Coronary artery (tissue), 2 donors: Measurements from ENCODE around the gene SH2D3C.
A peak's percentile ranks its signal among the peaks of the same experiment; 100 is the strongest.

Source experiments
- DNase-seq: peaks from one replicate; pipeline ENCODE4 v3.0.0-alpha.2; 2017; ENCODE audit warnings: low spot score
- H3K27ac ChIP-seq, 2 donors: fragments of 200-600 bp; sonication (generic); one replicate each; pipeline ENCODE4 v1.5.1; 2016 to 2019
- H3K4me3 ChIP-seq: fragments of 200-600 bp; sonication (generic); 2 replicates; pipeline ENCODE4 v1.5.1; 2016; ENCODE audit warnings: mild to moderate bottlenecking, moderate library complexity
- TF ChIP-seq, protein P1 (sequence below): fragments of 200-600 bp; sonication (generic); IDR thresholded peaks from one replicate; pipeline ENCODE4 v1.5.1; 2019; ENCODE audit warnings: antibody characterized with exemption

SH2D3C gene

DNA sequence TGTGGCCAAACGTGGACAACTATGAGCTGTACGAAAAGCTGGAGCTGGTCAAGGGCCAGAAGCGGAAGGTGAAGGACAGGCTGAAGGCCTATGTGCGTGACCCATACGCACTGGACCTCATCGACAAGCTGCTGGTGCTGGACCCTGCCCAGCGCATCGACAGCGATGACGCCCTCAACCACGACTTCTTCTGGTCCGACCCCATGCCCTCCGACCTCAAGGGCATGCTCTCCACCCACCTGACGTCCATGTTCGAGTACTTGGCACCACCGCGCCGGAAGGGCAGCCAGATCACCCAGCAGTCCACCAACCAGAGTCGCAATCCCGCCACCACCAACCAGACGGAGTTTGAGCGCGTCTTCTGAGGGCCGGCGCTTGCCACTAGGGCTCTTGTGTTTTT, 10.7 kb upstream of the SH2D3C start:
- no peak for DNase-seq
- TF ChIP-seq, protein P1, sequence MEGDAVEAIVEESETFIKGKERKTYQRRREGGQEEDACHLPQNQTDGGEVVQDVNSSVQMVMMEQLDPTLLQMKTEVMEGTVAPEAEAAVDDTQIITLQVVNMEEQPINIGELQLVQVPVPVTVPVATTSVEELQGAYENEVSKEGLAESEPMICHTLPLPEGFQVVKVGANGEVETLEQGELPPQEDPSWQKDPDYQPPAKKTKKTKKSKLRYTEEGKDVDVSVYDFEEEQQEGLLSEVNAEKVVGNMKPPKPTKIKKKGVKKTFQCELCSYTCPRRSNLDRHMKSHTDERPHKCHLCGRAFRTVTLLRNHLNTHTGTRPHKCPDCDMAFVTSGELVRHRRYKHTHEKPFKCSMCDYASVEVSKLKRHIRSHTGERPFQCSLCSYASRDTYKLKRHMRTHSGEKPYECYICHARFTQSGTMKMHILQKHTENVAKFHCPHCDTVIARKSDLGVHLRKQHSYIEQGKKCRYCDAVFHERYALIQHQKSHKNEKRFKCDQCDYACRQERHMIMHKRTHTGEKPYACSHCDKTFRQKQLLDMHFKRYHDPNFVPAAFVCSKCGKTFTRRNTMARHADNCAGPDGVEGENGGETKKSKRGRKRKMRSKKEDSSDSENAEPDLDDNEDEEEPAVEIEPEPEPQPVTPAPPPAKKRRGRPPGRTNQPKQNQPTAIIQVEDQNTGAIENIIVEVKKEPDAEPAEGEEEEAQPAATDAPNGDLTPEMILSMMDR = no peak
- Histone ChIP-seq H3K4me3 (no peak overlapping the region), H3K27ac (no peak overlapping the region)

DNA sequence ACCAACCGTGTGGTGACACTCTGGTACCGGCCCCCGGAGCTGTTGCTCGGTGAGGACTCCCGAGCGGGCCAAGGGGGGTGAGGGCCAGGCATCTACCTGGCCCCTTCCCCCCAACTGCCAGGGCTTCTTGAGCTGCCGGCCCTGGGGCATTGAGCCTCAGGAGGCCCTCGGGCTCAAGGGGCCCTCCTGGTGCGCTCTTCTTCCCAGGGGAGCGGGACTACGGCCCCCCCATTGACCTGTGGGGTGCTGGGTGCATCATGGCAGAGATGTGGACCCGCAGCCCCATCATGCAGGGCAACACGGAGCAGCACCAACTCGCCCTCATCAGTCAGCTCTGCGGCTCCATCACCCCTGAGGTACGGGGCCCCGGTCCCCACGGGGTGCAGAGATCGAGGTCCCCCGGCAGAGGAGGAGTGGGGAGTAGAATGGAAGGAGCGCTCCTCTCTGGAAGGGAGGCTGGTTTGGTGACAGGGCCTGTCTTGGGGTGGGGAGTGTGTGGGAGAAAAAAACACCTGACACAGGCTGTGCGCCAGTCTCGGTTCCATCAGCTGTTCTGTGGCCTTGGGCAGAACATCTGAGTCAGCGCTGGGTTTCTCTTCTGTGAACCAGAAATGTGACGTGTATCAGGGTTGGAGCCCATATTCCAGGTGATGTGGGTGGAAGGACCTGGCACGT, 10.0 kb upstream of the SH2D3C start:
- DNase-seq = no peak
- Histone ChIP-seq H3K27ac (peak overlapping the region in 1 of 2 donors; percentile 12), H3K4me3 (peak overlapping the region; percentile 10)
- TF ChIP-seq, protein P1 = no peak

DNA sequence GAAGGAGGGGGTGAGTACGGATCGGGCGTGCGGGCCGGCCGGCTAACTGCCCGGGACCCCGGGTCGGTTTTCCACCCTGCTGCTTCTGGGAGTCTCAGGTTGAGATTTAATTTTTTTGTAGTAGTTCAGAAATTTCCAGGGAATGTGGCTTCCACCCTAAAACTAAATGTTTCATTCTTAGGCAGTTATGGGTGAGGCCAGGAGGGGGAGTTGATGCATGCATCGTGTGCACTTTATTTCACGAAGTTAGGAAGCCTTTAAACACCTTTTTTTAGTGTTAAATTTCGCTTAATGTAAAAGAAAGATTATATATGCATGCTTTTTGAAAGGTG, 8.3 kb upstream of the SH2D3C start:
- peak overlapping the region; percentile 94 for H3K4me3 ChIP-seq
- no peak for DNase-seq
- TF ChIP-seq, protein P1 = no peak
- H3K27ac ChIP-seq = peak overlapping the region; percentile 92 to 100

DNA sequence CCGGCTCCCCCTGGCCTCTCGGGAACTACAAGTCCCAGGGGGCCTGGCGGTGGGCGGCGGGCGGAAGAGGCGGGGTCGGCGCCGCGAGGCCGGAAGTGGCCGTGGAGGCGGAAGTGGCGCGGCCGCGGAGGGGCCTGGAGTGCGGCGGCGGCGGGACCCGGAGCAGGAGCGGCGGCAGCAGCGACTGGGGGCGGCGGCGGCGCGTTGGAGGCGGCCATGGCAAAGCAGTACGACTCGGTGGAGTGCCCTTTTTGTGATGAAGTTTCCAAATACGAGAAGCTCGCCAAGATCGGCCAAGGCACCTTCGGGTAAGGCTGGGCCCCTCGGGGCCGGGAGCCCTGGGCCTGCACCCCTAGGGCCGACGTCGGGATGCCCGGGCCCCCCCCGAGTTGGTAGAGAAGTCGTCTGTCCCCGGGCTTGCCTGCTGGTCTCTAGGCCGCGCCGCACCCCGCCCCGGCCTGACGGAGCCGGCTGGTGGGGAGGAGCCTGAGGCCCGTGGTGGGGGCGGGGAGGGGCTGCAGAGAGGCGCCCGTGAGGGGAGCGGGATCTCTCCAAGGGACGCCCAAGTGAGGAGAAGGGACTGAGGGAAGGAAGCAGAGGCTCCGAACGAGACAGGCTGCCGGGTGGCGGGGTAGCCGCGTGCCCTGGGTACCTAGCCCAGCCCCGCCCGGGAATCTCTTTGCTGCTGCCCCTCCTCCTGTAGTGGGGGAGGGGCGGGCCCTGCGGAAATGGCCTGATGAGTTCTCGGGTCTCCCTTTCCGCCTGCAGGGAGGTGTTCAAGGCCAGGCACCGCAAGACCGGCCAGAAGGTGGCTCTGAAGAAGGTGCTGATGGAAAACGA, 7.7 kb upstream of the SH2D3C start, which contains the start of gene CDK9:
TSS of gene CDK9 (plus strand) at position 102 of the 840 bp plus-strand sequence. CDS start at position 217, 115 bp downstream.
- TF ChIP-seq, protein P1 = no peak

DNA sequence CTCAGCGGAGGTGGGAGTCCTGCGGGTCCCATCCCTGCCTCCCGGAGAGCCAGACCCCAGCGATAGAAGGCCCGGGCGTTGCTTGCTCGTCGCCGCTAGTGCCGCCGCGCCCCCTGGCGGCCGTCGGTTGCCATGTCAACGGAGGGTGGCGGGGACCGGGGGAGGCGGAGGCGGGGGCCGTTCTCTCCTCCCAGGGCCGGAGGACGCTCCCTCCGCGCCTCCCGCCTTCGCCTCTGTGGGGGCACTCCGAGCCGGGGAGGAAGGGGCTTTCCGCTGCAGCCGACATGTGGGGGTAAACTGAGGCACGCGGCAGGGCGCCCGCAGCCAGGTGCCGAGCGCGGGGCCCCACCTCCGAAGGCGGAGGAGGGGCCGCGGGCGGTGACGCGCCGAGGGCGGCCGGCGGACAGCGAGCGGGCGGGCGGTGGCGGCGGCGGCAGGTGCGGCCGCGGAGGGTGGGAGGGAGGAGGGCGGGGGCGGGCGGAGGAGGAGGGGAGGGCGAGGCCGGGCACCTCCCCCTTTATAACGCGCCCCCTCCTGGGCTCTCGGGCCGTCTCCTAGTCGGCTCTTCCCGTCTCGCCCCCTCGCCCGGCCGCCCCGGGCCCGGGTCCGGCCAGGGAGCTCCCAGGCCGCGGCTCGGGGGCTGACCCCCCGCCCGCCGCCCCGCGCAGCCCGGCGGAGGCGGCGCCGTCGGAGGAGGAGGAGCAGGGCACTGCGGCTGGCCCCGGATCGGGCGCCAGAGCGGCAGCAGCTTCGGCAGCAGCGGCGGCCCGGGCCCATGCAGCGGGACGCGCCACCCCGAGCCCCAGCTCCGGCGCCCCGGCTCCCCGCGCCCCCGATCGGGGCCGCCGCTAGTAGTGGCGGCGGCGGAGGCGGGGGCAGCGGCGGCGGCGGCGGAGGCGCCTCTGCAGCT, 6.8 kb upstream of the SH2D3C start:
- peak overlapping the region; percentile 94 for H3K4me3 ChIP-seq
- DNase-seq = peak; percentile 92
- TF ChIP-seq, protein P1 = peak; percentile 97

More for the DNA sequence above, 7.7 kb upstream of the SH2D3C start, which contains the start of gene CDK9:
- H3K27ac ChIP-seq = peak within 1 kb of the TSS; percentile 92 to 100
- H3K4me3 ChIP-seq = peak within 1 kb of the TSS; percentile 94
- DNase-seq = peak; percentile 92

DNA sequence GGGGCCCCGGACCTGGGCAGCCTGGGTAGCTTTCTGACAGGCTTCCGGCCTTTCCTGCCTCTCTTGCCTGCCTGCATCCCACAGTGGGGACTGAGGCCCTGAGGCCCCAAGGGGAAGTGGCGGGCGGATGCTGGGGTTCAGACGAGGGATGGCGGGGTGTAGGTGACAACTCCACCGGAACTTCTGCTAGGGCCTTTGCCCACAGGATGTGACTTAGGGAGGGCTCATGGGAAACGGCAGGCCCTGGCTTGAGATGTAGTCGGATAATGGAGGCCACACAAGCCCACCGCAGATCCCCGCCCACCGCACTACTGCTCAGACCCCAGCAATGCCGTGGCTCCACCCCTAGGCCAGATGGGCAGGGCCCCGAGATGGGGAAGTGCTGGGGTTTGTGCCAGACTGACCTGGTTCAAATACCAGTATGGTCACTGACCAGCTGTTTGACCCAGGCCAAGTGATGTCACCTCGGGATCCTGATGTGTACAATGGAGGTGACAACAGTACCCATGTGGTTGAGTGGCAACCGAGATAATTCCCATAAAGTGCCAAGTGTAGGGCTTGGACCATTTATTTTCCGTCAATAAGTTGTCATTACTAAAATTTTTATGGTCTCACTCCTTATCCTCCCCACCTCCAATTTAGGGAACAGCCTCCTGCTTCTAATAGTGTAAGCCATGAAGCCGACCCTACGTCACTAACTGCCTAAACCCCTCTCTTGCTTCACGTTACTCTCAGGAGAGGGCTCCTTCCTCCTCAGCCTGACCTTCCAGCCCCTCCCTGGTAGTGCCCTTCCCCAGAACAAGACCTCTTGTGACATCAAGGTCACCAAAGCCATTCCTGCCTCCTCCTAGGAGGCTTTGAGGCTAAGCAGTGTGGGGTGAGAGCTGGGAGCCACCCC, 4.9 kb upstream of the SH2D3C start:
- Histone ChIP-seq H3K27ac (peak overlapping the region in 1 of 2 donors; percentile 100), H3K4me3 (no peak overlapping the region)
- DNase-seq = no peak
- TF ChIP-seq, protein P1 = no peak

More for the DNA sequence above, 6.8 kb upstream of the SH2D3C start:
- H3K27ac ChIP-seq = peak overlapping the region; percentile 92 to 100
